ENCODE data around the gene FSCN2.

DNA sequence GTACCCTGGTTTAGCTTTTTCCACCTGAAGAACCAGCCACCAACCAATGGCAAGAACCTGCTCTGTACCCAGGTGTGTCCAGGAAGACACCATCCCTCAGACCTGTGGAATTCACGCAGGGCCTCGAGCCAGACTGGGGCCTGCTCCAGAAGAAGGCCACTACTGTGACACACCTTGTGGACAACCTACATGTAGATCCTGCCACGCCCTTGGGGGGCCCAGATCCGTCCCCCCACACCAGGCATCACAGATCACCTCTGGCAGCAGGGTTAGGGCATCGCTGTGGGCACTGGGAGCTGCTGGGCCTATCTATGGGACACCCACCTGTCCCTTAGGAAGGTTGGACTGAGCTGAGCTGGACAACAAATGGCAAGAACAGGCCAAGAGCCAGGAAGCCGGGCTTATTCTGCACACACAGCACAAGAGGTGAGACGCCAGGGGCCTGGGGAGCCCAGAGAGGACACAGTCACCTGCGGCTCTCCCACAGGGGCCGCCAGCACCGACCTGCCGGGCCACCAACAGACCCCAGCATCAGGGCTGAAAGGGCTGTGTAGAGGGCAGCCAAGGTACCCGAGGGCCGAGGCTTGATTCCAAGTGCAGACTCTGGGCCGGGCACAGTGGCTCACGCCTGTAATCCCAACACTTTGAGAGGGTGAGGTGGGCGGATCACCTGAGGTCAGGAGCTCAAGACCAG is 16.3 kb downstream of the FSCN2 start:
- TF ChIP-seq, protein P1, sequence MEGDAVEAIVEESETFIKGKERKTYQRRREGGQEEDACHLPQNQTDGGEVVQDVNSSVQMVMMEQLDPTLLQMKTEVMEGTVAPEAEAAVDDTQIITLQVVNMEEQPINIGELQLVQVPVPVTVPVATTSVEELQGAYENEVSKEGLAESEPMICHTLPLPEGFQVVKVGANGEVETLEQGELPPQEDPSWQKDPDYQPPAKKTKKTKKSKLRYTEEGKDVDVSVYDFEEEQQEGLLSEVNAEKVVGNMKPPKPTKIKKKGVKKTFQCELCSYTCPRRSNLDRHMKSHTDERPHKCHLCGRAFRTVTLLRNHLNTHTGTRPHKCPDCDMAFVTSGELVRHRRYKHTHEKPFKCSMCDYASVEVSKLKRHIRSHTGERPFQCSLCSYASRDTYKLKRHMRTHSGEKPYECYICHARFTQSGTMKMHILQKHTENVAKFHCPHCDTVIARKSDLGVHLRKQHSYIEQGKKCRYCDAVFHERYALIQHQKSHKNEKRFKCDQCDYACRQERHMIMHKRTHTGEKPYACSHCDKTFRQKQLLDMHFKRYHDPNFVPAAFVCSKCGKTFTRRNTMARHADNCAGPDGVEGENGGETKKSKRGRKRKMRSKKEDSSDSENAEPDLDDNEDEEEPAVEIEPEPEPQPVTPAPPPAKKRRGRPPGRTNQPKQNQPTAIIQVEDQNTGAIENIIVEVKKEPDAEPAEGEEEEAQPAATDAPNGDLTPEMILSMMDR (conservative IDR thresholded peaks at IDR 0.05) = no peak
- no peak for TF ChIP-seq ZFX (IDR thresholded peaks at IDR 0.05)
